HepG2 (cell line): ENCODE data around the gene ABCA2.

Experiments used
- BRF2 ChIP-seq: sonication (generic); formaldehyde crosslinking; IDR thresholded peaks from 2 replicates; pipeline ENCODE4 v1.8.1; 2022; ENCODE audit warnings: mild to moderate bottlenecking, missing genetic modification reagents
- CREB1 ChIP-seq, 2 experiments: fragments of 450-650 bp in 1 of 2; IDR thresholded peaks; 2 replicates each; pipeline ENCODE4 v1.6.1; 2016 to 2017; ENCODE audit warnings: control low read depth in 1 of 2, mild to moderate bottlenecking in 1 of 2, missing compliant biosample characterization in 1 of 2, missing genetic modification characterization in 1 of 2
- CTCF ChIP-seq: sonication (generic); formaldehyde crosslinking; IDR thresholded peaks from 2 replicates; pipeline ENCODE4 v1.5.0; 2020; ENCODE audit warnings: mild to moderate bottlenecking, missing genetic modification reagents, moderate library complexity
- FIP1L1 ChIP-seq: fragments of 200-400 bp; formaldehyde crosslinking; IDR thresholded peaks from 2 replicates; pipeline ENCODE4 v1.6.1; 2018; ENCODE audit warnings: low read depth, mild to moderate bottlenecking, low read length, moderate library complexity, borderline replicate concordance; ENCODE audit not compliant: insufficient read depth
- FOXJ3 ChIP-seq: sonication (generic); formaldehyde crosslinking; IDR thresholded peaks from 2 replicates; pipeline ENCODE4 v1.4.0; 2020; ENCODE audit warnings: missing genetic modification reagents, mild to moderate bottlenecking, borderline replicate concordance
- RARA ChIP-seq: IDR thresholded peaks from 2 replicates; pipeline ENCODE4 v1.6.1; 2016; ENCODE audit warnings: missing genetic modification reagents, missing compliant biosample characterization
- SETDB1 ChIP-seq: sonication (generic); formaldehyde crosslinking; IDR thresholded peaks from 2 replicates; pipeline ENCODE4 v1.5.1; 2020; ENCODE audit warnings: missing genetic modification reagents, mild to moderate bottlenecking, borderline replicate concordance
- SMC3 ChIP-seq: IDR thresholded peaks from 2 replicates; pipeline ENCODE4 v1.6.1; 2011; ENCODE audit warnings: low read length, improper control_type of control experiment
- SP2 ChIP-seq: sonication (generic); formaldehyde crosslinking; IDR thresholded peaks from 2 replicates; pipeline ENCODE4 v1.5.1; 2020; ENCODE audit warnings: mild to moderate bottlenecking, missing genetic modification reagents
- TMF1 ChIP-seq: sonication (generic); formaldehyde crosslinking; IDR thresholded peaks from 2 replicates; pipeline ENCODE4 v1.8.1; 2022; ENCODE audit warnings: low read depth, missing genetic modification reagents
- USF2 ChIP-seq, 2 experiments: sonication (generic) in 1 of 2; formaldehyde crosslinking in 1 of 2; IDR thresholded peaks; 2 replicates each; pipeline versions ENCODE4 v1.5.1 to v1.6.1; 2011 to 2020; ENCODE audit warnings: borderline replicate concordance in 1 of 2, low read depth in 1 of 2, low read length in 1 of 2, mild to moderate bottlenecking in 1 of 2, missing genetic modification reagents in 1 of 2, moderate library complexity in 1 of 2
- ZNF510 ChIP-seq: sonication (generic); formaldehyde crosslinking; IDR thresholded peaks from 2 replicates; pipeline ENCODE4 v1.4.0; 2020; ENCODE audit warnings: low read depth, mild to moderate bottlenecking, missing genetic modification reagents

GRCh38 chr9:137071282-137071681, 43.2 kb upstream of the ABCA2 start:
- TF ChIP-seq ZNF510 (CRISPR knock-in tag) (no peak), RARA (CRISPR knock-in tag) (no peak), FOXJ3 (CRISPR knock-in tag) (no peak), BRF2 (no peak), CTCF (CRISPR knock-in tag) (no peak), SMC3 (no peak), USF2 (IDR thresholded peaks at IDR 0.05; ENCODE audit: low read depth, low read length) (no peak), USF2 (CRISPR knock-in tag; IDR thresholded peaks at IDR 0.05; ENCODE audit: borderline replicate concordance) (no peak), SP2 (CRISPR knock-in tag) (no peak), SETDB1 (CRISPR knock-in tag) (no peak), FIP1L1 (no peak), CREB1 (IDR thresholded peaks at IDR 0.05) (no peak), CREB1 (CRISPR knock-in tag; IDR thresholded peaks at IDR 0.05) (no peak), TMF1 (CRISPR knock-in tag) (no peak)
